GM23248 (cell line): Measurements from ENCODE around the gene CDH8.

Experiments
- EZH2 ChIP-seq: fragments of 200-600 bp; sonication (generic); IDR thresholded peaks from 2 replicates; pipeline ENCODE4 v1.6.1; 2018; ENCODE audit warnings: antibody characterized with exemption, mild to moderate bottlenecking; ENCODE audit not compliant: insufficient read depth, poor library complexity, severe bottlenecking
- EZH2phosphoT487 ChIP-seq: fragments of 200-600 bp; sonication (generic); IDR thresholded peaks from 2 replicates; pipeline ENCODE4 v1.6.1; 2018; ENCODE audit warnings: antibody characterized with exemption, moderate library complexity, mild to moderate bottlenecking, low read depth; ENCODE audit not compliant: insufficient read depth

DNA sequence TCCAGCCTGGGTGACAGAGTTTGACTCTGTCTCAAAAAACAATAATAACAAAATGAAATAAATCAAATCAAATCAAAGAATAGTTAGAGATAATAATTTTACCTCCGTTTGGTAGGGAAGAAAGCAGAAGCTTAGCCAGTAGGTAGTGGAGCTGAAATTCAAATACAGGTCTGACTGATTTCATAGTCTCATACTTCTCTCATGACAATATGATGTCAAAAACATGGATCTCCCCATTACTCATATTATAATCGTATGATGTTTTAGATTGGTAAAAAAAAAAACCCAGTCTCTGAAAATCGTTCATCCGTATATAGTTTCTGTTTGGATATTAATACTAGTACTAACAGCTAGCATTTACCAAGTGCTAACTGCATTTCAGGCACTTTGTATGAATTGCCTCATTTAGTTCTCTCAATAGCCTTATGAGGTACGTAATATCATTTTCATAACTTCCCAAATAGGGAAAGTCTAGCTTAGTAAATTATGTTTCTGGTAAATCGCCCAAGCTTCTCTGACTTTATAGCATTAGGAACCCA is 48.7 kb downstream of the CDH8 start:
- no peak for TF ChIP-seq EZH2phosphoT487
- no peak for TF ChIP-seq EZH2
